NCI-H187 (cell line): ENCODE data around the gene MUC6.
"Not testable (repeated sequence)": the region's sequence is repeated elsewhere in the genome, so short reads cannot be mapped to it uniquely, and the experiment has no call there.

Source experiments
- DNase-seq, 2 experiments: peaks; one replicate each; lab custom pipeline; 2025; lab: John Stamatoyannopoulos, UW

MUC6 gene

DNA sequence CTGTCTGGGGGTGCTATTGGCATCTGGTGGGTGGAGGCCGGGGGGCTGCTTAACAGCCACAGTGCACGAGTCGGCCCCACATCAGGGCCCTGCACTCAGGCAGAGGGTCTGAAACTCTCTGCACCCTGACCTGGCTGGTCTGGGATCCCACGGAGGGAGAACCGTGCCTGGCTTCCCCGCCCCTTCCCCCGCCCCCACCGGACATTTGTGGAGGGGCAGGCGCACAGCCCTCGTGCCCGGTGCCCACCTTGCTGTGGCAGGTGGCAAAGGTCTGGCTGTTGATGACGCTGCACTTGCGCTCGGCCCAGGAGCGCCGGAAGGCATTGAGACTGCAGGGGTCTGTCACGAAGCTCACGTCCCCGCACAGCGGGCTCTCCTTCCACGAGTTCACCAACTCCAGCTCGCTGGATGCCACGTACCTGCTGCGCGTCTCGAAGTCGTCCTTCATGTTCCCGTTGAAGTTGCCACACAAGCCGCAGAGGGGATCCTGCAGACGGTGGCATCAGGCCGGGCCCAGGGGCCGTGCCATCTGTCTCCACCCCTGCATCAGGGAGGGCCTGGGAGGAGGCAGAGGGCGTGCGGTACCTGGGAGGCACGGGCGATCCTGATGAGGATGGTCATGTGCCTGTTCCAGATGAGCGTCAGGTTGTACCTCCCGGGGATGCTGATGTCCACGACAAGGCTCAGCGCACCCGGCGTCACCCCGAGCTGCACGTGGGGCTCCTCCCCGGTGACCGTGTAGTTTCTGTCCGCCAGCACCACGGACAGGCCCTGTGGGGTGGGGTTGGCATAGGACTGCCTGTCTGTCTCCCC is 11.7 kb downstream of the MUC6 start:
- DNase-seq: no peak

DNA sequence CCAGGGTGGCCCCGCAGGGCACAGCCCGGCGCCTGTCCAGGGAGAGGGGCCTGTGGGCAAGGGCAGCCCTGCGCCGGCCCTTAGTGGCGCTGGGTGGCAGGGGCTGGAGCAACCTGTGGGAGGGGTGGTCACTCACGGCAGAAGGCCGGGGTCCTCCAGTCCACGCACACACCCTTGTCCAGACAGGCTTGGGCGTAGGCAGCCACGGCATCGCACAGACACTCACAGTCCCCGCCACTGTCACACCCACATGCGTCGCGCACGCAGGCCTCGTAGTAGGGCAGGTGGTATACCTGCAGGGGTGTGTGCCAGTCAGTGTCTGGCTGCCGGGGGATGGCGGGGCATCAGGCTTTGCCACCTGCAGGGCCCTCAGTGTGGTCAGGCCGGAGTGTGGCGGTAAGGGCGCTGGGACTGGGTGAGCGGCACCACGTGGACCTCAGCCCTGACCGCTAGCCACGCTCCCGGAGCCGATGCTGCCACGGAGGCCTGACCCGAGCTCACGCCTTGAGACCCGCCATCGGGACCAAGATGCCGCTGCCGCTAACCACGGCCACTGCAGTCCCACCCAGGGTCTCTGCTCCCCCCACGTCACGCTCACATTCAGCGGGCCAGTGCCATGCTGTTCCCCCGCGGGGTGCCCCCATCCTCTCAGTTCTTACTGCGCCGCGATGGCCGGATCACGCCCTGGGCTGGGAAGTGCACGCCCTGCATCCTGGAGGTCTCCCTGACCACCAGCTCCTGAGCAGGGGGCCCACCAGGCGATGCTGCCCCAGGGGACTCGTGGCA is 12.5 kb downstream of the MUC6 start:
- no peak for DNase-seq

DNA sequence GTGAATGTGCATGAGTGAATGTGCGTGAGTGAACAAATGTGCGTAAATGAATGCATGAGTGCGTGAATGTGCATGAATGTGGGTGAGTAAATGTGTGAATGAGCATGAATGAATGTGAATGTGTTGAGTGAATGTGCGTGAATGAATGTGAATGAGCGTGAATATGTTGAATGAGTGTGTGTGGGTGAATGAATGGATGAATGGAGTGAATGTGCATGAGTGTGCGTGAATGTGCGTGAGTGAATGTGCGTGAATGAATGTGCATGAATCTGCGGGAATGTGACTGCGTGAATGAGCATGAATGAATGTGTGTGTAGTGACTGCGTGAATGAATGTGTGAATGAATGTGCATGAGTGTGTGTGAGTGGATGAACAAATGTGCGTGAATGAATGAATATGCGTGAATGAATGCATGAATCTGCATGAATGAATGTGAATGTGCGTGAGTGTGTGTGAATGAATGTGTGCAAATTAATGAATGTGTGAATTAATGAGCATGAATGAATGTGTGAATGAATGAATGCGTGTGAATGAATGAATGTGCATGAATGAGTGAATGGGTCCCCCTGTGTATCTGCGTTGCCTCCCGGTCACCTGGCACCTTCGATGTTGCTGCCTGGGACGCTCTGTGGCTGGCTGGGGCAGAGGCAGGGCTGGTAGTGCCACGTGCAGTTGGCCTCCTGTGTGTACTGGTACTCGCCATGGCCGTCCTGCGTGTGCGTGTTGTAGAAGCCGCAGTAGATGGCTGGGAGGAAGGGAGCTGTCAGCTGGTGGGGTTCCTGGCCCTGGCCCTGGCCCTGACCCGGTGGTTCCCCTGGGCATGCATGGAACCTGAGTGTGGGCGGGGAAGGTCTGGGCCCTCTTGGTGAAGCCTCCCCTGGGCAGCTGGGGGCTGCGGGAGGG is 13.4 kb downstream of the MUC6 start:
- DNase-seq: no peak

DNA sequence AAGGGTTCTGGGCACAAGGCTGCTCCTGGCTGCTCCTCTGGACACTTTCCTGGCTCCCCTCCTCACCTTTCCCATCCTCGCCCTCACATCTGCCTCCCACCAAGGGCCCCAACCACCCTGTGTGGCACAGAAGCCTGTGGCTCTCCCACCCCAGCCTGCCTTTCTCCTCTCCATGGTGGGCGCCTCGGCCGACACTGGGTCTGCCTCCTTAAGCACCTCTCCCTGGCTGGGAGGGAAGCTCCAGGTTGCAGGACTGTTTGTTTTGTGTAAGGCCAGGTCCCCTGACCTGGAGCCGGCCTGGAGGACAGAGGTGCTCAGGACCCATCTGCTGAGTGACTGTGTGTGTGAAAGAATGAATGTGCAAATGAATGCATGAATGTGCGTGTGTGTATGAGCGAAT is 14.1 kb downstream of the MUC6 start:
- no peak for DNase-seq

DNA sequence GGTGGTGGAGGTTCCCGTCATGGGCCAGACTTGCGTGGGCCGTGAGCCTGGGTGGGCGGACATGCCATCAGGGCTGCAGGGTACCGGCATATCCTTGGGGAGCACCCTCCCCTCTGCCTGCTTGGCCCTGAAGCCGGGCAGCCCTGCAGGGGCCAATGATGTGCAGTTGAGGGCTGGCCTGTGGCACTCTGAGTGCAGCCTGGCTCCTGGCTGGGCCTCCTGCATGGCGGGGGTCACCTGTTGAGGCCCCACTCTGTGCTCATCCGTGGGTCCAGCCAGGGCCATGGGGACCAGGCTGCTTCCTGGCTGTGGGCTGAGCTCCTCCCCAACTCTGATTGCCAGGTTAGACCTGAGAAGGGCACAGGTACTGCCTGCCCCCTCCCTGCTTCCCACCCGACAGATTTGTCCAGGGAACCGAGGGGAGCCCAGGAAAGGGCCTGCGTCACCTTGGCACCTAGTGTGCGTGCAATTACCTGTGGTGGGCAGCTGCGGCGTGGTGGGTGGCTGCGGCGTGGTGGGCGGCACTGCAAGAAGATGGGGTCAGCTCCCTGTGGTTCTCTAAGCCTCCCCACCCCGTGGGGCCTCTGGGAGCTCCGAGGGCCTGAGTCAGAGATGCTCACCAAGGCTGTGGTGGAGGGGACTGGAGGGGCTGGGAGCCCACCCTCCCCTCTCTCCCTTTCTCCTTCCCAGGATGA is 16.2 kb downstream of the MUC6 start:
- no peak for DNase-seq

DNA sequence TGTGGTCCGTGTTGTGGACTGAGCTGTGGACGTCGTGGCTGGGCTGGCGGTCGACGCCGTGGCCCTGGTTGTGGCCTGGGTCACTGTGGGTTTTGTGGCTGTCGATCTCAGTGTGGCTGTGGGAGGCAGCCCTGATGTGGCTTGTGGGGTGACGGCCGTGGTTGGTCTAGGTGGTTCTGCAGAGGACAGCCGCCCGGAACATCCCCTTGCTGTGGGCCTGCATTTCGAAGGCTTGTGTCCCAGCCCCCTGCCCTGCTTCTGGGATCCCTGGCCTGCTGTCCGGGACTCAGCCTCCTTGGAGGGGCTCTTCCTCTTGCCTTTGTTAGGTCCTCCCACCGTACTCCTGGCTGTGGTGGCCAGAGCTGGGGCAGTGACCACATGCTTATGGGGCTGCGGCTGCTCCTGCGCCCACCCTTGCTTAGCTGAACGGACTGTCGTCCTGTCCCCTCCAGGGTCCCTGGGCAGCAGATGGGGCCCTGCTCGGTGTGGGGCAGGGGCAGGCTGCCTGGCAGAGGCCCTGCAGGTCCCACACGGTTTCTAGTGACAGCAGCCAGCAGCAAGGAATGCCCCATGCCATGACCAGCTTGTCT is 17.1 kb downstream of the MUC6 start:
- DNase-seq: no peak

DNA sequence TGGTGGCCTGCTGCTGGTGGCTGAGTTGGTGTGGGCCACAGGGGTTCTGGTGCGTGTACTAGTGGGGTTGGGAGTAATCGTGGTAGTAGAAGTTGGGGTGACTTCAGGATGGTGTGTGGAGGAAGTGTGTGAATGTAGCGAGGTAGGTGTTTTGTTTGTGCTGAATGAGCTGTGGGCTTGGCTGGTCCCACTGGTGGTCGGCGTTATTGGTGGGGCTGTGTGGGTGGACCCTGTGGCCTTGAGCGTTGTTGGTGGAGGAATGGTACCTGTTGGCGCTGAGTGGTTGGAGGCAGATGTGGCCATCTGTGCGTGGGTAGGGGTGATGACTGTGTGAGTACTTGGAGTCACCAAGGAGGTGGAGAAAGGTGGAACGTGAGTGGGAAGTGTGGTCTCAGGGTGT is 18.4 kb downstream of the MUC6 start:
- DNase-seq: no peak

DNA sequence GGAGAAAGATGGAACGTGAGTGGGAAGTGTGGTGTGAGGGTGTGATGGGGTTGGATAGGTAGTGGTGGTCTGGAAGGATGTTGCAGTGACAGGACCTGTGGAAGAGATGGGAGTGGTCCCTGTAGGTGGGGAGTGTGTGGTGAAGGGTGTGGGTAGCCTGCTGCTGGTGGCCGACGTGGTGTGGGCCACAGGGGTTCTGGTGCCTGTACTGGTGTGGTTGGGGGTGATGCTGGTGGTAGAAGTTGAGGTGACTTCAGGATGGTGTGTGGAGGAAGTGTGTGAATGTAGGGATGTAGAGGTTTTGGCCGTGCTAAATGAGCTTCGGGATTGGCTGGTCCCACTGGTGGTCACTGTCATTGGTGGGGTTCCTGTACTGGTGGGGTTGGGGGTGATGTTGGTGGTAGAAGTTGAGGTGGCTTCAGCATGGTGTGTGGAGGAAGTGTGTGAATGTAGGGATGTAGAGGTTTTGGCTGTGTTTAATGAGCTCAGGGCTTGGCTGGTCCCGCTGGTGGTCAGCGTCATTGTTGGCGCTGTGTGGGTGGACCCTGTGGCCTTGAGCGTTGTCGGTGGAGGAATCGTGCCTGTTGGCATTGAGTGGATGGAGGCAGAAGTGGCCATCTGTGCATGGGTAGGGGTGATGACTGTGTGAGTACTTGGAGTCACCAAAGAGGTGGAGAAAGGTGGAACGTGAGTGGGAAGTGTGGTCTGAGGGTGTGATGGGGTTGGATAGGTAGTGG is 19.1 kb downstream of the MUC6 start:
- DNase-seq: no peak

DNA sequence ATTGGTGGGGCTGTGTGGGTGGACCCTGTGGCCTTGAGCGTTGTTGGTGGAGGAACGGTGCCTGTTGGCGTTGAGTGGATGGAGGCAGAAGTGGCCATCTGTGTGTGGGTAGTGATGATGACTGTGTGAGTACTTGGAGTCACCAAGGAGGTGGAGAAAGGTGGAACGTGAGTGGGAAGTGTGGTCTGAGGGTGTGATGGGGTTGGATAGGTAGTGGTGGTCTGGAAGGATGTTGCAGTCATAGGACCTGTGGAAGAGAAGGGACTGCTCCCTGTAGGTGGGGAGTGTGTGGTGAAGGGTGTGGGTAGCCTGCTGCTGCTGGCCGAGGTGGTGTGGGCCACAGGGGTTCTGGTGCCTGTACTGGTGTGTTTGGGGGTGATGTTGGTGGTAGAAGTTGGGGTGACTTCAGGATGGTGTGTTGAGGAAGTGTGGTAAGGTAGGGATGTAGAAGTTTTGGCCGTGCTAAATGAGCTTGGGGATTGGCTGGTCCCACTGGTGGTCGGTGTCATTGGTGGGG is 19.9 kb downstream of the MUC6 start:
- not testable (repeated sequence) for DNase-seq

DNA sequence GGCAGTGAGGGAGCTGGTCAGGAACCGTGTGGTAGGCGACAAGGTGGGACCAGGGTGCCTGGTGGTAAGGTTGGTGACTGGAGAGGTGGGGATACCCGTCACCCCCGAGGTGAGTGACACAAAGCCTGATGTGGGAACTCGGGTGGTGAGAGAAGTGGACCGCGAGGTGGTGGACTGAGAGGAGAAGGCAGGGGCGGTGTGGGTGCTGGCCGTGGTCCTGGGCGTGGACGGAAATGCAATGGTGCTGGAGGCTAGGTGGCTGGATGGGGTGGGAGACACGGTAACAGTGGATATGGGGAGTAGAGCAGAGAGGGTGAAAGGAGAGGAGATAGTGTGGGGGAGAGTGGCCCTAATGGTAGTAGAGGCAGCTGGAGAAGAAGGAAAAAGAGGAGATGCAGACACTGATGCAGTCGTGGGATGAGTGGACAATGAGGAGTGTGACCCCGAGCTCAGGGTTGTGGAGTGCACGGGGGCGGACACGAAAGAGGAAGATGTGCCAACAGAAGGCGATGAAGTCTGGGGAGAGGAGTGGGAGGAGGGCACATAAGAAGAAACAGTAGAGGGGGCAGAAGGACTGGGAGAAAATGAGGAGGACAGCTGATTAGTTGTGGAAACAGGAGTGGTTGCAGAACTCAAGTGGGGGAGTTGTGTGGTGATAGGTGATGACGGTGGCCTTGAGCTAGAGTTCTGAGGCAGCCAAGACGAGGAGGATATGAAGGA is 20.5 kb downstream of the MUC6 start:
- DNase-seq: no peak

DNA sequence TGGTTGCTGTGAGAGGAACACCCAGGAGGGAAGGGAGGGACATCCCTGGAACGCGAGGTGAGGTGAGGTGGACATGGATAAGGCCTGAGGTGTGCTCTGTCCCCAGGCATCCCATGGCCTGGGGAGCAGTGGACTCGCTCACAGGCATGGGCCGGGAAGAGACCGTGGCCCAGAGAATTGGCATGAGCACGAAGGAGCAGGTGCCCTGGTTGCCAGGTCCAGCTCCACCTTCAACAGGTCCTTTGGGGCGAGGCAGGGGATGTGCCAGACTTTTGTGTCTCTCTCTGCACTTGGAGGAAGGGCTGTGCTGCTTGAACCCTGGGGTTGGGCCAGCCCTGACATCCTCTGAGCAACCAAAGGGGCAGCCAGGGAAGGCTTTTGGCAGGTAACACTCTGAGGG is 21.5 kb downstream of the MUC6 start:
- no peak for DNase-seq

DNA sequence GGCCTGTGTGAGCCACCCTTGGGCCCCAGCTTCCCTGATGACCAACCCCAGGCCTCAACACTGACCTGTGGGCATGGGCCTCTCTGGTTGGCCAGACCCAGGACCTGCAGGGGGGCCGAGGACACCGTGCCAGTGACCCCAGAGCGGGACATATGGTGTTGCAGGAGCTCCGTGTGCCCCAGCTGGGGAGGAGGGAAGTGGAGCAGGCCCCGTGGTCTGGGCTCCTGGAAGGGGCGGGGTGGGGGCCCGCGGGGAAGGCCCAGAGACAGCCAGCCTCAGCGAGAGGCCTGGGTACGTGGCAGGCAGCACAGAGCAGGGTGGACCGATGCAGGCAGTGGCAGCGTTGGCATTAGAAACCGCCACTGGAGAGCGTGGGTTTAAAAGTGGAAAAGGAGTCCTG is 22.2 kb downstream of the MUC6 start:
- no peak for DNase-seq

DNA sequence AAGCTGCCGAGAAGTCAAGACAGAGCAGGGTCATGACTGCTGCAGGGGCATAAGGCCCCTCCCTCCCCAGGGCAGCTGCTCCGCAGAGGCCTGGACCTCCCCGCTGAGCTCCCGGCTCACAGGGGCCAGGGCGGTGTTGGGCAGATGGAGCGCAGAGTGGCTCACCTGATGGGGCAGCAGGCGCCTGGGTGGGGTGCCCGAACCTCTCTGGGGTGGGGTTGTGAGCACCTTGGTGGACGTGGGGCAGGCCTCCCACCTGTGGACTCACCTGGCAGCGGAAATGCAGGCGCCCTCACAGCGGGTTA is 22.9 kb downstream of the MUC6 start:
- DNase-seq: no peak

DNA sequence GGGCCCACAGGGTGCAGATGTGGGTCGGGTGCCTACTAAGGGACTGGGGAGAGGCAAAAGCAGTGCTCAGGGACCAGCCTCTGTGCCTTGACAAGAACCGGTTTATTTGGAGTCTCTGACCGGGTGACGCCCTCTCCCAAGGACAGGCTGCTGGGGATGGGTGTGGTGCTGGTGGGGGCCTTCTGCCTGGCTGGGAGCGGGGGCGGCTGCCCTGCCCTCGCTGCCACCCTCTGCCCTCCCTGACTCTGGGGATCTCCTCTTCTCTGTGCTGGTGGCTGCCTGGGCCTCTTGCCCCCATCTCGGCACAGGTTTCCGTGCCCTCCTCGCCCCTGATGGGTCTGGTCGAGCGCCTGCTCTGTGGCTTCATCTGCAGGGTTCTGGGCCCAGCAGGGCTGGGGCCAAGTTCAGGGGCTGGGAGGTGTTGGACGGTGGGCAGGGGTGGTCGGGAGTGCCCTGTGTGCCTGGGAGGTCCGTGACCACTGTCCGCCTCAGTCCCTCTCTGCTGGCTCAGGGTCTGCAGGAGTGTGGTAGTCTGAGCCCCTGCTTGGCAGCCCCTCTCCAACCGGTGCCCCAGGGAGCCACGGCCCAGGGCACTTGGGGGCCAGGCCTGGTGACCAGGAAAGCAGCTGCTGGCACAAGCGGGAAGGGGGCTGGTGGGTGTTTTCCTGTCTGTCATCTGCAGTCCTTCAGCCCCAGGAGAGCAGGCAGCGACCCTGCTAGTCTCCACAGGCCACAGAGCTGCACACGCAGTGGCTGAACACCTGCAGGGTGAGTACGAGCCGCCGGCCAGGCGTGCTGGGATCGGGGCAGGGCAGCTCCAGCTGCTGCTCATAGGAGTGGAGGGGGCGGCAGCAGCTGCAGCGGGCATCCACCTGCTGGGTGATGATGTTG is 23.5 kb downstream of the MUC6 start:
- DNase-seq: peak; percentile 32 to 87

DNA sequence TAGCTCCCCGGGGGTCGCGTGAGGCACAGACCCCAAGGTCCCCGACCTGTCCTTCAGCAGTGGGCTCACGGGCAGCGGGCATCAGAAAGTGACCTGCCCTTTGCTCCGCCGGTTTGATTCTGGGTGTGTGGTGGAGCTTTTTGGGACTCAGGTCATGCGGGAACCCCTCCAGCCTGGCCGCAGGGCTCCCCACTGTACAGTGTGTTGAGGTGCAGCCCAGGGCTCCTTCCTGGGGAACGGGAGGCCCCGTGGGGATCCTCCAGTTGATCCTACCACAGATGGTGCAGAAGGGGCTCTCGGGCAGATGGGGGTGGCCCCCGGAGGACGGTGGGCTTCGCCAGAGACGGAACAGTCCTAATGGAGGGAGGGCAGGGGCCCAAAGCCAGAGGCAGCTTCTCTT is 24.2 kb downstream of the MUC6 start:
- no peak for DNase-seq

DNA sequence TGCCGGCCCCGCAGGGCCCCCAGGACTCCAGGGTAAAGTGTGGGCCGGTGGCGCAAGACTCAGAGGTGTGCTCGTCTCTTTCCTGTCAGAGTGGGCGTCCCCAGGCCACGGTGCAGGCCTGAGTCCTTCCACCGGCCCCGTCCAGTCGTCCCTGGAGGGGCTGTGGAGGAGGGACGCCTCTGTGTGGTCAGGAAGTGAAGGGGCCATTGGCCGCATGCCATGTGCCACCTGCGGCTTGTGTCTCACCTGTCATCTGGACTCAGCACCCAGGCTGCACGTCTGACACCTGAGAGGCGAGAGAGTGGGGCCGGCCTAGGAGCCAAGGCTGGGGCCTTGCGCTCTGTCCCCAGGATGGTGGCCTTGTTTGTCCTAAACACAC is 25.2 kb downstream of the MUC6 start:
- DNase-seq: peak; percentile 14 to 24

DNA sequence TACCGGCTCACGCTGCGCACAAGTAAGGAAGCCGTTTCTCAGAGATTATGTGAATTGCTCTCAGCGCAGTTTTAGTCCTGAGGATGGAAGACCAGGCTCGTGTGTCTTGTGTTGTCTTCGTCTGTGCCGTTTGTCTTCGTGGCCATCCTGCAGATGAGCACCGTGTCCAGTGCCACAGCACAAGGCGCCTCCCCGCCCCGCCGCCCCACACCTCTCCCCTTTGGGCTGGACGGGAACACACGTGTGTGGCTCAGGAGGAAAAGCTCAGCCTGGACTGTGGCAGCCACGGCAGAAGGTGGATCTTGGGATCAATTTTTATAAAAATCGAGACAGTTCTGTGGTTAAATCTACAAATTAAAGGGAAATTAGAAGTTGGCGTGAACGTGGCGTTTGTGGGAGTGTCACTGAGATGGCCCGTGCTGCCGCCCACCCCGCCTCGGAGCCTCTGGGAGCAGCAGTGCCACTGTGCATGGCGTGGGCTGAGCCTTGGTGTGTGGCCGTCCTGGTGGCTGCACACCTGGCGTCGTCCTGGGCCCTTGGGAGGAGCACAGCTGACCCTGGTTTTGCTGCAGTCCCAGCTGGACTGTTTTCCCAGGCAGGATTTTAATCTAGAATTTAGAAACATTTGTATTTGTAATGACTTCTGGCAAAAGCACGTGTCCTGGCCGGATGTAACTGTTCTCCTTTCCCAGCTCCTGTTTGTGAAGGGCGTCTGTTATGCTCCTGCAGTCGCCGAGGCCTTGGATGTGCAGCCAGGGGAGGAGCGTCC is 25.8 kb downstream of the MUC6 start:
- no peak for DNase-seq

DNA sequence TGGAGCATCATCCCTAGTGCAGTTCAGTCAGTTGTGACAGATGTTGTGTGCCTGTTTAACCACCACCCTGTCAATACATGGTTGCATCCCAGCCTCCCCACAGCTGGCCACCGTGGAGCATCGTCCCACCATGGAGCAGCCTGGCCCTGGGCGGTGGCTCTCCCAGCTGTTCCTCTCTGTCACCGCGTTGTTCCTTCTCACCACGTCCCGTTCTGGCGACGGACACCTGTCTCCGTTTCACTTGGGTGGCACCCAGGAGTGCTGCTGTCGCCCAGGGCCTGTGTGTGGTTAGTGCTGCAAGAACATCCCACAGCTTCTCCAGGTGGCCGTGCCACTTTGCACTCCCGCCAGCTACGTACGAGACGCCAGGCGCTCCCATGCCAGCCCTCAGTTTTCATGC is 26.5 kb downstream of the MUC6 start:
- peak; percentile 26 to 27 for DNase-seq
